ENCODE data around the gene CRHR2. TPM values are rescaled to one million over a fixed set of nuclear protein-coding genes. Genes with fewer than 3 reads are reported as not detected.

The CRHR2 gene
- total and polyA plus RNA-seq, 2 of the 4 experiments (the other 2 are of a cell fraction), result not detected

GRCh38 chr7:30644286-30644955 is 37.8 kb downstream of the CRHR2 start:
- WGBS, 2 experiments (ENCODE audit: extremely low coverage in 2 of 2, insufficient read length in 1 of 2), result 86% methylated on average over 1 of the region's 4 CpGs; no CpG with 5 or more reads in 1 of the 2 experiments

More at GRCh38 chr7:30644286-30644955, 37.8 kb downstream of the CRHR2 start:
- Histone ChIP-seq H2AFZ (replicated peaks; ENCODE audit: low read length, poor library complexity) (no peak overlapping the region), H4K91ac (ENCODE audit: insufficient read depth, low read depth, low read length) (no peak overlapping the region), H3K9me1 (ENCODE audit: insufficient read depth, low read length) (peaks cover 3% of the 10 kb centered on the region; the same call in 1 of the 2 replicates), H3K27me3 (ENCODE audit: control insufficient read depth, insufficient read depth, low read length) (no peaks in the 10 kb centered on the region), H2BK5ac (ENCODE audit: low read depth, low read length, poor library complexity, severe bottlenecking) (no peak overlapping the region), H3K9ac (ENCODE audit: low read depth, low read length) (no peak overlapping the region), H3K4me1 (ENCODE audit: control insufficient read depth, insufficient read depth, low read length) (no peaks in the 10 kb centered on the region), H2BK20ac (ENCODE audit: low read depth, low read length) (no peak overlapping the region), H4K8ac (ENCODE audit: low read depth in 2 of 2, low read length in 2 of 2) (no peak overlapping the region), H2BK120ac (ENCODE audit: low read depth, low read length) (no peak overlapping the region), H2AK5ac (ENCODE audit: low read depth, low read length) (no peak overlapping the region), H3K4me3 (ENCODE audit: insufficient read depth, low read depth, low read length) (no peak overlapping the region), H3K27ac (ENCODE audit: insufficient read depth, low read length) (no peak overlapping the region), H2BK15ac (ENCODE audit: low read depth, low read length) (no peak overlapping the region), H3K9me3 (ENCODE audit: control insufficient read depth, insufficient read depth, low read length) (no peaks in the 10 kb centered on the region), H3K4me2 (ENCODE audit: low read depth, low read length) (no peak overlapping the region), H3K18ac (ENCODE audit: low read depth, low read length) (no peak overlapping the region), H2AK9ac (replicated peaks; ENCODE audit: low read depth, low read length, poor library complexity) (no peak overlapping the region), H4K20me1 (ENCODE audit: insufficient read depth, low read length) (peaks cover 11% of the 10 kb centered on the region; the same call in 1 of the 2 replicates), H3K4ac (ENCODE audit: low read depth, low read length) (no peak overlapping the region), H3K56ac (ENCODE audit: extremely low read depth, insufficient read depth, low read length) (no peak overlapping the region), H4K5ac (ENCODE audit: low read depth, low read length) (no peak overlapping the region), H3K14ac (replicated peaks; ENCODE audit: low read depth, low read length) (no peak overlapping the region), H3K36me3 (ENCODE audit: control insufficient read depth, insufficient read depth, low read length) (peaks cover 3% of the 10 kb centered on the region), H3K23ac (ENCODE audit: low read depth, low read length) (no peak overlapping the region), H3K79me1 (ENCODE audit: low read depth in 1 of 2, low read length in 2 of 2) (peaks cover 7 to 10% of the 10 kb centered on the region in 2 experiments; a peak in 2 of 4 replicates)
- TF ChIP-seq NFE2L2 (IDR thresholded peaks at IDR 0.05; ENCODE audit: low read depth, low read length) (no peak), MAZ (IDR thresholded peaks at IDR 0.05; ENCODE audit: borderline replicate concordance, low read depth, low read length) (no peak), MXI1 (IDR thresholded peaks at IDR 0.05; ENCODE audit: borderline replicate concordance, low read depth, low read length) (no peak), USF2 (IDR thresholded peaks at IDR 0.05; ENCODE audit: low read depth, low read length) (no peak), RAD21 (IDR thresholded peaks at IDR 0.05; ENCODE audit: low read length) (no peak), BHLHE40 (IDR thresholded peaks at IDR 0.05; ENCODE audit: low read depth, low read length) (no peak)
- CTCF ChIA-PET, result no interaction called here
- ATAC-seq (ENCODE audit: low read depth) (no peak), DNase-seq (no peak)
- in situ Hi-C loops (cut with MboI; ENCODE audit: low sequenced_read_pairs), result no loop called here
- BruUV-seq (replicated peaks), result no TSS peak
- dilution Hi-C loops (cut with HindIII; ENCODE audit: low sequenced_read_pairs, unreplicated experiment), result no loop called here
- intact Hi-C loops (cut with micrococcal nuclease), result no loop called here
- POLR2A ChIA-PET (ENCODE audit: unreplicated experiment), result no interaction called here
